Measurements from ENCODE around the gene WDR48.

WDR48 gene

DNA sequence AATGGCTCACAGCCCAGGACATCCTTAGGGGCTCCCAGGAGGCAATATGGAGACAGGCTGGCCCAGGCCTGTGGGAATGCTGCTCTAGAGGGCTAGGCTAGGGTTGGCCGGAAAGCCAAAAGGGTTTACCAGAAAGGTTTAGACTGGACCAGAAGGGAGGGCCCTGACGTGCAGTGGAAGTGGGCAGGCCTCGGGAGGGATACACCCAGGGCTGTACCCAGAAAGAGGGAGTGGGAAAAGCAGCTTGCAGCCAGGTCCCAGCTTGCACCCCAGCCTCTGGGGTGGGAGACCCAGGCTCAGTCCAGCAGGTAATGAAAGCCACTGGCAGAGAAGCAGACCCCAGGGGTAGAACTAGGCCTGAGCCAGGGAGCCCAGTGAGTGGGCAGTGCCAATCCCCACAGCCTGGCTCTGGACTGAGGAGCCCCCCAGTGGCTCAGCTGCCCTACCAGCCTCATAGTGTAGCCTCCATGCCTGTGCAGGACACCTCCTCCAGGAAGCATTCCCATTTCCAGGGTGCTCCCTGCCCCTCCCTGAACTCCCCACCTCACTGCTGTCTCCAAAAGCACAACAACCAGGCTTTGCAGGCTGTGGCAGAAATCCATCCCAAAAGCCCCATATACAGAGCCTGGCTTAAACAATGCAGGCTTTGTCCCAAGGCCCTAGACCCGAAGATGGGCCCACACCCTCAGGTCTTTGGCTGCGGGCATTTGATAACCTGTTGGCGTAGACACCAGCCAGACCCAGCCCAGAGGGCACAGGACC is 52.2 kb downstream of the WDR48 start:
- Histone ChIP-seq H3K4me1 (ENCODE audit: insufficient read depth, low read length) (peaks cover 7% of the 10 kb centered on the region; the same call in 1 of the 2 replicates), H3K9me3 (ENCODE audit: insufficient read depth, low read depth, low read length) (no peaks in the 10 kb centered on the region), H3K4me3 (ENCODE audit: low read length) (no peak overlapping the region), H3K27ac (ENCODE audit: low read length) (no peak overlapping the region), H3K9ac (ENCODE audit: low read depth, low read length) (no peak overlapping the region), H3K36me3 (ENCODE audit: insufficient read depth, low read depth, low read length) (peaks cover 17% of the 10 kb centered on the region), H3K27me3 (ENCODE audit: insufficient read depth, low read length) (peaks cover 25% of the 10 kb centered on the region)

DNA sequence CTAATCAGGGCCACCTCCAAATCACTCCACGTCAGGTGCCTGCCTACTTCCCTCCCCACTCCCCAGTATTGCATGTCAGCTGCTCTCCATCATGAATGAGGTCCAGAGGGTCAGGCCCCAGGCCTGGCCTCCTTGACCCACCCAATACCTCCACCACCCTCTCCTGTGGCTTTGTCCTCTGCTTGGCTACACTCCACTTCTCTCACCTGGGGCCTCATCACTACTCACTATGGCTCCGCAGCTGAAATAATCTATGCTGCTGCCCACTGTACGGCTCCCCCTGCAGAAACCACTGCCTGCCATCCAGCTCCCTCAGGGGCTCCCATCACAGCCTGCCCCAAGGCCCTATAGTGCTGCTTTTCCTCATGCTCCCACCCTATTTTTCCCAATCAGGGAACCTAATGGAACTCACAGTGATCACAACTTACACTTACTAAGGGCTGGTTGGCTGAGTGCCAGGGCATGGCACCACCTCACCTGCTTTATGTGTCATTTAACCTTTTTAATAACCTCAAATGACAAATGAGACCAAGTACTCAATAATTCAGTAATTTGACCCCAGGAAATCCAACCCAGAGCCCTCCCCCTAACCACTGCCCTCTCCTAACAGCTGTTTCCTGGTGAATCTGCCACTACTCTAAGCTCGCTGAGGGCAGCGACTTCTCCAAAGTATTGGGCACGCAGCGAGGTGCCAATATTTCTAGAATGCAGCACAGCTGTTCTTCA is 53.3 kb downstream of the WDR48 start:
- H3K9me3 ChIP-seq (ENCODE audit: insufficient read depth, low read depth, low read length): no peaks in the 10 kb centered on the region
- peaks cover 5% of the 10 kb centered on the region; the same call in 1 of the 2 replicates for H3K36me3 ChIP-seq (ENCODE audit: insufficient read depth, low read depth, low read length)
- peaks cover 29% of the 10 kb centered on the region for H3K27me3 ChIP-seq (ENCODE audit: insufficient read depth, low read length)
- H3K4me1 ChIP-seq (ENCODE audit: insufficient read depth, low read length): peaks cover 7% of the 10 kb centered on the region; the same call in 1 of the 2 replicates
- no peak overlapping the region for H3K27ac ChIP-seq (ENCODE audit: low read length)
- no peak overlapping the region for H3K4me3 ChIP-seq (ENCODE audit: low read length)
- no peak overlapping the region for H3K9ac ChIP-seq (ENCODE audit: low read depth, low read length)

DNA sequence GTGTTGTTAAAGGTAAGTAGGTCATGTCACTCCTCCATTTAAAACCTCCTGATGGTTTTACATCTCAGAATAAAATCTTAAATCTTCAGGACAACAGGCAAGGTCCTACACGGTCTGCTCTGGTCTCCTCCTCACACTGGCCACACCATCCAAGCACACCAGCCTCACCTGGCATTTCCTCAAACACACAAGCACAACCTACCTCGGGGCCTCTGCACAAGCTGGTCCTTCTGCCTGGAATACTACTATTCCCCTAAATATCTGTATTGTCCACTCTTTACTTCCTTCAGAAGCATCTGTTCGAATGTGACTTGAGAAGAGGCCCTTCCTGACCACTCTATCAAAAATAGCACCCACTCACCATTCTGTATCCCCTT is 53.9 kb downstream of the WDR48 start:
- Histone ChIP-seq H3K9me3 (ENCODE audit: insufficient read depth, low read depth, low read length) (no peaks in the 10 kb centered on the region), H3K27ac (ENCODE audit: low read length) (no peak overlapping the region), H3K4me3 (ENCODE audit: low read length) (0 out of 2 replicates have a peak overlapping the region, but pooled peaks have one; percentile 93), H3K27me3 (ENCODE audit: insufficient read depth, low read length) (peaks cover 29% of the 10 kb centered on the region), H3K4me1 (ENCODE audit: insufficient read depth, low read length) (peaks cover 7% of the 10 kb centered on the region; the same call in 1 of the 2 replicates), H3K9ac (ENCODE audit: low read depth, low read length) (no peak overlapping the region), H3K36me3 (ENCODE audit: insufficient read depth, low read depth, low read length) (0 out of 2 replicates have a peak, but pooled peaks cover under 1% of the 10 kb centered on the region)

DNA sequence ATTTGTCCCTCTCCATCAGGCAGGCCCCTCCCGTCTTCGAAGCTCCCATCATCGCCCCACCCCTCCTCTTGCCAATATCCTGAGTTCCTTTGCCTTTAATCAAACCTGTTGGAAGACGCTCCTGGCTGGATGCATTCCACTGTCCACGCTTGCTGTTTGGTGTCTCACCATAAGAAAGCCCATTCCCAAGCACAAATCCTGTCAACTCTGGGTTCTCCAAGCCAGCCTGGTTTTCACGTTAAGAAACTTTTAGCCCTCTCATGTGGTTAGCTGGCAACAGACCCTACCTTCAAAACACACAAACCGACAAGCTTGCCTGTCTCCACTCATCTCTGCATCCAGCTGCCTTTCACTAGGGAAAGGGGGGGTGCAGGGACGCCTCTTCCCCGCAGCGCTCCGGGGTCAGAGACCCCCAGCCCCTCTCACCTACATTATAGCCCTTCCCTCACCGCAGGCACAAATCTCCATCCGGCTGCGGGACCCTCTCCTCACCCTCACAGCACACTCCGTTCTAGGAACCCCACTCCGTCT is 54.5 kb downstream of the WDR48 start:
- Histone ChIP-seq H3K9me3 (ENCODE audit: insufficient read depth, low read depth, low read length) (no peaks in the 10 kb centered on the region), H3K4me3 (ENCODE audit: low read length) (peak overlapping the region; percentile 93), H3K27ac (ENCODE audit: low read length) (no peak overlapping the region), H3K4me1 (ENCODE audit: insufficient read depth, low read length) (peaks cover 7% of the 10 kb centered on the region; the same call in 1 of the 2 replicates), H3K9ac (ENCODE audit: low read depth, low read length) (peak overlapping the region; percentile 64), H3K27me3 (ENCODE audit: insufficient read depth, low read length) (peaks cover 29% of the 10 kb centered on the region), H3K36me3 (ENCODE audit: insufficient read depth, low read depth, low read length) (no peaks in the 10 kb centered on the region)

DNA sequence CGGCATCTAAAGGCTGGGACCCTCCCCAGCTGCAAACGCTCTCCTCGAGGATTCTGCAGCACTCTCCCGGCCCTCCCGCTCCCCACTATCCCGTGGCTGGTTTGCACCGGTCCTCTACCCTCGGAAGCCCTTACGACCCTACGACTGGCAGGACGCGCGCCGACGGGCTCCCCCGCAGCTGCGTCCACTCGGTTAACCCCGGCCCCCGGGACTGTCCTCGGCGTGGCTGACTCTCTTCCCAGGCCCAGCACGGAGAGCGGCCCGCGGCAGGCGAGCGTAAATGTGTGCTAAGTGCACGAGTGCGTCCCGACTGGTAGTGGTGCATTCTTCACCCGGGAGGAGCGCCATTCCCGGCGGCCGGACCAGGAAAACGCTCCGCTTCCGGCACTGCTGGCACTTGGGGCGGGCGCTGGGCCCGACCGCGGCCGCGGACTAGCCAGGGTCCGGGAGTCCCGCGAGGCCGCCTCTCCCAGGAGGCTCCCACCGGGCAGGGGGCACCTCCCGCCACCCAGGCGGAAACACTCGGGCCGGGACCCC is 55.1 kb downstream of the WDR48 start:
- peak overlapping the region; percentile 93 for H3K4me3 ChIP-seq (ENCODE audit: low read length)
- no peaks in the 10 kb centered on the region for H3K36me3 ChIP-seq (ENCODE audit: insufficient read depth, low read depth, low read length)
- no peaks in the 10 kb centered on the region for H3K9me3 ChIP-seq (ENCODE audit: insufficient read depth, low read depth, low read length)
- H3K27me3 ChIP-seq (ENCODE audit: insufficient read depth, low read length): peaks cover 29% of the 10 kb centered on the region
- H3K4me1 ChIP-seq (ENCODE audit: insufficient read depth, low read length): peaks cover 7% of the 10 kb centered on the region; the same call in 1 of the 2 replicates
- no peak overlapping the region for H3K27ac ChIP-seq (ENCODE audit: low read length)
- H3K9ac ChIP-seq (ENCODE audit: low read depth, low read length): peak overlapping the region; percentile 64

DNA sequence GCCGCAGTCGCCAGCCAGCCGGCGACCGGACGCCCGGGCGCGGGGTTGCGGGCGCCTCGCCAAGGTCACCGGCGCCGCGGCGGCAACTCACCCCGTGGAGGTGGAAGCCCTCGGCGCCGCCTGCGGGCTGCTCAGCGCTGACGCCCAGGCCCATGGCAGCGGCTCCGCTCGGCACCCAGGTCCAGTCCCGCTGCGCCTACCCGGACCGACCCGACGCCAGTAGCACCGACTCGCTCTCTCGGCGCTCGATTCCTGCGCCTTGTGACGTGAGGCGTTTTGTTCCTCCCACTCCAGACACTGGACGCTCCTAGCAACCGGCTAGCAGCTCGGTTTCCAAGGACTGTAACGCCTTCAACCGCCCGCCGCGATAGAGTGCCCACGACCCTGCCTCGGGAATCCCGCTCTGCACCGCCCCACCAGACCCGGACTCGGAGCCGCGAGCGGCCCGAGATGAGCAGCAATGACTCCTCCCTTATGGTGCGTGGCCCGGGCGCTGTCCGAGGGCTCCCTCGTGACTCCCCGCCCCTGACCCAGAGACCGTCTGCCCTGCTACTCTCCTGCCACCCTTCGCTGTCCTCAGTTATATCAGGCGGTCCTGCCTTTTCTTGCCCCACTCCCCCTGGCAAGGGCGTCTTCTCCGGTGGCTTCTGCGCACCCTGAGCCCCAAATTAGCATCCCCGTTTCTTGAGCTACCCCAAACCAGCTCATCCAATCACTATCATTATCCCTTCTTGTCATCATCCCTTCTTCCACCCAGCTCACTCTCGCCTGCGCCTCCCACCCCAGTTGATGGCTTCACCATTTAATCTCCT is 55.8 kb downstream of the WDR48 start, which contains the start of the genes GORASP1 and TTC21A:
Gene GORASP1 (minus strand): TSS at position 240 of the 812 bp plus-strand sequence. CDS start 86 bp downstream, at position 154.
Gene TTC21A (plus strand): TSS at position 293 of the 812 bp plus-strand sequence. CDS start 158 bp downstream, at position 451.
- peaks cover 29% of the 10 kb centered on the region for H3K27me3 ChIP-seq (ENCODE audit: insufficient read depth, low read length)
- peaks cover 7% of the 10 kb centered on the region; the same call in 1 of the 2 replicates for H3K4me1 ChIP-seq (ENCODE audit: insufficient read depth, low read length)
- H3K9ac ChIP-seq (ENCODE audit: low read depth, low read length): peak within 1 kb of the TSS; percentile 64
- H3K36me3 ChIP-seq (ENCODE audit: insufficient read depth, low read depth, low read length): no peaks in the 10 kb centered on the region
- no peak within 1 kb of the TSS for H3K27ac ChIP-seq (ENCODE audit: low read length)
- H3K9me3 ChIP-seq (ENCODE audit: insufficient read depth, low read depth, low read length): no peaks in the 10 kb centered on the region
- peak within 1 kb of the TSS; percentile 93 for H3K4me3 ChIP-seq (ENCODE audit: low read length)

DNA sequence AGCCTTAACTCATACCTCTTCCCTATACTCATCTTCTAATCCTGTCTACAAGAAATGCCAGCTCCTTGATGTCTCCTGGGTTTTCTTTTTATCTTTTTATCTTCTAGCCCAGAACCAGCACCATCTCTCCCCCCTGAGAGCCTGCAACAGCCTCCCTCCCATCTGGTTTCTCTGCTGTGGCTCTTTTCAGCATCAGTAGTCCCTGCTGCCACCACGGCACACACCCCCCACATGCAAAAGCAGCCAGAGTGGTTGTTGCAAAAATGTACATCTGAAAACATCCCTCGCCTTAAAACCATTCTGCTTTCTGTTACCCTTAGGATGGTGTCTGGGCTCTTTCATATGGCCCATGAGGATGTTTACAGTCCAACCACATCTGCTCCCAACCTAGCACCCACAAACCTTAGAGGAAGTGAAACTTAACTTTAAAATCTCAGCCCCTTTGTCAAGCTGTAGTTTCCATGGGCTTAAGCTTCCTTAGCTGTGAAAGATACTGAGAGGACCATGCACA is 56.4 kb downstream of the WDR48 start:
- Histone ChIP-seq H3K36me3 (ENCODE audit: insufficient read depth, low read depth, low read length) (no peaks in the 10 kb centered on the region), H3K9me3 (ENCODE audit: insufficient read depth, low read depth, low read length) (no peaks in the 10 kb centered on the region), H3K27ac (ENCODE audit: low read length) (no peak overlapping the region), H3K4me3 (ENCODE audit: low read length) (peak overlapping the region; percentile 93), H3K9ac (ENCODE audit: low read depth, low read length) (peak overlapping the region; percentile 64; the same call in 1 of the 2 replicates), H3K27me3 (ENCODE audit: insufficient read depth, low read length) (peaks cover 29% of the 10 kb centered on the region), H3K4me1 (ENCODE audit: insufficient read depth, low read length) (peaks cover 7% of the 10 kb centered on the region; the same call in 1 of the 2 replicates)

DNA sequence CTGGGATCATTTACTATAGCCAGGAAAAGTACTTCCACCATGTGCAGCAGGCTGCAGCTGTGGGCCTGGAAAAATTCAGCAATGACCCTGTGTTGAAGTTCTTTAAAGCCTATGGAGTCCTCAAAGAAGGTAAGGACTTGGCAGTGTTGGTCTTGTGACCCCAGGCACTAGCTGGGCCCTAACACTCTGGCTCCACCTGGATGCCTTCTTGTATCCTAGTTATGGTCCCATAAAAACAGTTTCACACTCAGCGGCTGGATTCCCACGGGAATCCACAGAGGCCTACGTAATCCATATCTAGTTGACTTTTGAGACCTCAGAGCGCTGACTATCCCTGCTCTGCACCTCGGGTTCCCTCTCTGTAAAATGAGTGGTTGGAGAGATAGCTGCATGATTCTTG is 57.3 kb downstream of the WDR48 start:
- Histone ChIP-seq H3K27me3 (ENCODE audit: insufficient read depth, low read length) (peaks cover 29% of the 10 kb centered on the region), H3K9ac (ENCODE audit: low read depth, low read length) (no peak overlapping the region), H3K9me3 (ENCODE audit: insufficient read depth, low read depth, low read length) (no peaks in the 10 kb centered on the region), H3K27ac (ENCODE audit: low read length) (no peak overlapping the region), H3K4me3 (ENCODE audit: low read length) (no peak overlapping the region), H3K4me1 (ENCODE audit: insufficient read depth, low read length) (peaks cover 7% of the 10 kb centered on the region; the same call in 1 of the 2 replicates), H3K36me3 (ENCODE audit: insufficient read depth, low read depth, low read length) (no peaks in the 10 kb centered on the region)

DNA sequence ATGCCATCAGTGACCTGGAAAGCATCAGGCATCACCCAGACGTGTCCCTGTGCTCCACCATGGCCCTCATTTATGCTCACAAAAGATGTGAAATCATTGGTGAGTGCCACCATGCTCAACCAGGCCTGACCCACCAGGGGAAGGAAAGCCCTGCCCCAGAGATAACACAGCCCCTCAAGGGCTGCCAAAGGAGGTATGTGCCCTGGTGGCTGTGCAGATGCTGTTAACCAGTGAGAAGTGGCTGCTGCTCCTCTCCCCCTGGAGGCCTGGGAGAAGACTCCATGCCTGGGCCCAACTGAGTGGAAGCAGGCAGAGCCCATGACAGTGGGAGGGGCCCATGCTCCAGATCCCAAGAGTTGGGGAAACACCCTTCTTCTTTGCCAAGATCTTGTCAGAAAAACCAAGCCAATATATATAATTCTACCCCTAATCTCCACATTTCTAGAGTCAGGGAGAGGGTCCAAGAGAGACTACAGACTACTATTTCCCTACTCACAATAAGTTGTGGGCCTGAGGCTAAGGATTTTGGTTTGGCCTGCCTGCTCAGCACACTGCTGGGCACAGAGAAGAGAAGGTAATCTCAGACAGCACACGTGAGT is 58.3 kb downstream of the WDR48 start:
- peaks cover 29% of the 10 kb centered on the region for H3K27me3 ChIP-seq (ENCODE audit: insufficient read depth, low read length)
- H3K4me1 ChIP-seq (ENCODE audit: insufficient read depth, low read length): peaks cover 7% of the 10 kb centered on the region; the same call in 1 of the 2 replicates
- no peak overlapping the region for H3K9ac ChIP-seq (ENCODE audit: low read depth, low read length)
- H3K27ac ChIP-seq (ENCODE audit: low read length): no peak overlapping the region
- H3K9me3 ChIP-seq (ENCODE audit: insufficient read depth, low read depth, low read length): no peaks in the 10 kb centered on the region
- no peak overlapping the region for H3K4me3 ChIP-seq (ENCODE audit: low read length)
- no peaks in the 10 kb centered on the region for H3K36me3 ChIP-seq (ENCODE audit: insufficient read depth, low read depth, low read length)

DNA sequence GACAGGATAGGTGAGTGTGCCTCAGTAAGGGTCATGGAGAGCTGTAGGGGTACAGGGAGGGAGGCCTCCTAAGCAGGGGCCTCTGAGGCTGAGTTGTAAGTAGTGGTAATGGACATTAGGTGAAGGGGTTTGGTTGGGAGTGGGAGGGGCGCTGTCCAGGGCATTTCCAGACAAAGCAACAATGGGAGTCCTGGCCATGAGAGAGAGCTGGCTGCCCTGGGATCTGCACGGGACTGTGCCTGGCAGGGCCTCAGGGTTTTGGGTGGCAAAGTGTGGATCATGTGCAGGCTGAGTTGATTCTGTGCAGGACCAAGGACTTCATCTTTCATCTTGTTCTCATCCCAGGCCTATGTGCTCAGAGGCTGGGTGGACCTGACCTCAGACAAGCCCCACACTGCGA is 60.3 kb downstream of the WDR48 start:
- Histone ChIP-seq H3K36me3 (ENCODE audit: insufficient read depth, low read depth, low read length) (no peaks in the 10 kb centered on the region), H3K27ac (ENCODE audit: low read length) (no peak overlapping the region), H3K9ac (ENCODE audit: low read depth, low read length) (no peak overlapping the region), H3K4me3 (ENCODE audit: low read length) (no peak overlapping the region), H3K4me1 (ENCODE audit: insufficient read depth, low read length) (0 out of 2 replicates have a peak, but pooled peaks cover 5% of the 10 kb centered on the region), H3K9me3 (ENCODE audit: insufficient read depth, low read depth, low read length) (no peaks in the 10 kb centered on the region), H3K27me3 (ENCODE audit: insufficient read depth, low read length) (peaks cover 15% of the 10 kb centered on the region)
